Lower lobe of right lung (tissue), 2 donors: ENCODE data around the gene MACROD2. TPM values are rescaled to one million over a fixed set of nuclear protein-coding genes. Genes with fewer than 3 reads are reported as not detected.

Source experiments
- ATAC-seq, 2 donors: fragments of 200-7000 bp; cut with Tn5 transposase; one replicate each; pipeline ENCODE4 v1.9.1; 2020 to 2022; ENCODE audit warnings: mild to moderate bottlenecking in 2 of 2, moderate library complexity in 2 of 2
- DNase-seq: peaks from one replicate; pipeline ENCODE4 v3.0.0-alpha.2; 2020
- H3K27ac ChIP-seq: fragments of 200-600 bp; one replicate; pipeline ENCODE4 v1.8.0; 2022
- H3K27me3 ChIP-seq: fragments of 200-600 bp; one replicate; pipeline ENCODE4 v1.8.0; 2022; ENCODE audit warnings: low read depth
- H3K36me3 ChIP-seq: fragments of 200-600 bp; one replicate; pipeline ENCODE4 v1.8.0; 2022; ENCODE audit warnings: mild to moderate bottlenecking
- H3K4me1 ChIP-seq: fragments of 200-600 bp; one replicate; pipeline ENCODE4 v1.8.0; 2022
- H3K4me3 ChIP-seq: fragments of 200-600 bp; one replicate; pipeline ENCODE4 v1.8.0; 2022; ENCODE audit warnings: mild to moderate bottlenecking
- H3K9me3 ChIP-seq: fragments of 200-600 bp; one replicate; pipeline ENCODE4 v1.8.0; 2022
- CTCF ChIP-seq: fragments of 200-600 bp; IDR thresholded peaks from one replicate; pipeline ENCODE4 v1.8.0; 2022; ENCODE audit warnings: antibody characterized with exemption, mild to moderate bottlenecking
- intact Hi-C: fragments of 100-400 bp; cut with DNase I; formaldehyde crosslinking; loops from one replicate; pipeline ENCODE4 v1.11.0; 2022
- total RNA-seq: library from RNA; stranded (reverse); fragmentation: NEBNext Ultra II Directional; extraction: Animal tissue kit (Norgen Biotek cat#: 25700); gene quantifications from one replicate; pipeline ENCODE4 v1.2.1, GENCODE V29; 2021
- donor health status: DM: no; HTN: yes; CAD: no; lungs with severe emphysema.

MACROD2 gene
- total RNA-seq, 1 donor from 2014 or later = 73.0 TPM

- ATAC-seq (no peak), DNase-seq (no peak)
- Histone ChIP-seq H3K27me3 (no peaks in the 10 kb centered on the region), H3K4me3 (no peak overlapping the region), H3K27ac (no peak overlapping the region), H3K4me1 (no peaks in the 10 kb centered on the region), H3K9me3 (no peaks in the 10 kb centered on the region), H3K36me3 (no peaks in the 10 kb centered on the region)
- no peak for TF ChIP-seq CTCF
- intact Hi-C loops = no loop called here
These were observed 70.5 kb downstream of the MACROD2 start for GRCh38 chr20:14065774-14066173.

GRCh38 chr20:14067603-14068002 is 72.3 kb downstream of the MACROD2 start:
- Histone ChIP-seq H3K4me3 (no peak overlapping the region), H3K27me3 (no peaks in the 10 kb centered on the region), H3K27ac (no peak overlapping the region), H3K36me3 (no peaks in the 10 kb centered on the region), H3K4me1 (no peaks in the 10 kb centered on the region), H3K9me3 (no peaks in the 10 kb centered on the region)
- ATAC-seq = no peak
- no peak for DNase-seq
- no peak for TF ChIP-seq CTCF
- intact Hi-C loops = no loop called here

GRCh38 chr20:14069796-14070195 is 74.5 kb downstream of the MACROD2 start:
- Histone ChIP-seq H3K36me3 (no peaks in the 10 kb centered on the region), H3K9me3 (no peaks in the 10 kb centered on the region), H3K4me3 (no peak overlapping the region), H3K4me1 (no peaks in the 10 kb centered on the region), H3K27me3 (no peaks in the 10 kb centered on the region), H3K27ac (no peak overlapping the region)
- no peak for TF ChIP-seq CTCF
- DNase-seq = no peak
- ATAC-seq = no peak
- intact Hi-C loops = no loop called here

- no peaks in the 10 kb centered on the region for H3K27me3 ChIP-seq
- no peak overlapping the region for H3K4me3 ChIP-seq
- intact Hi-C loops = no loop called here
- TF ChIP-seq CTCF = no peak
- ATAC-seq (peak; percentile 94 to 98), DNase-seq (no peak)
- no peaks in the 10 kb centered on the region for H3K9me3 ChIP-seq
- H3K4me1 ChIP-seq = no peaks in the 10 kb centered on the region
- H3K36me3 ChIP-seq = no peaks in the 10 kb centered on the region
- H3K27ac ChIP-seq = no peak overlapping the region
These were observed 98.3 kb downstream of the MACROD2 start for GRCh38 chr20:14093652-14094051.

GRCh38 chr20:14098261-14098660 is 102.9 kb downstream of the MACROD2 start:
- H3K27ac ChIP-seq = no peak overlapping the region
- DNase-seq = no peak
- H3K27me3 ChIP-seq = no peaks in the 10 kb centered on the region
- no peak for TF ChIP-seq CTCF
- ATAC-seq = no peak
- H3K36me3 ChIP-seq = no peaks in the 10 kb centered on the region
- H3K4me1 ChIP-seq = no peaks in the 10 kb centered on the region
- H3K4me3 ChIP-seq = no peak overlapping the region
- no peaks in the 10 kb centered on the region for H3K9me3 ChIP-seq
- intact Hi-C loops = no loop called here

GRCh38 chr20:14113416-14113815 is 118.1 kb downstream of the MACROD2 start:
- TF ChIP-seq CTCF = no peak
- ATAC-seq (no peak), DNase-seq (no peak)
- intact Hi-C loops = no loop called here
- no peaks in the 10 kb centered on the region for H3K36me3 ChIP-seq
- H3K27ac ChIP-seq = no peak overlapping the region
- H3K4me1 ChIP-seq = no peaks in the 10 kb centered on the region
- no peaks in the 10 kb centered on the region for H3K9me3 ChIP-seq
- H3K4me3 ChIP-seq = no peak overlapping the region
- H3K27me3 ChIP-seq = no peaks in the 10 kb centered on the region
